CD4-positive, alpha-beta T cell (primary cell): Measurements from ENCODE around the gene GULP1. TPM values are rescaled to one million over a fixed set of nuclear protein-coding genes. Genes with fewer than 3 reads are reported as not detected.

Experiments
- ATAC-seq: fragments of 200-7000 bp; cut with Tn5 transposase; one replicate; pipeline ENCODE4 v1.10.0; 2022; ENCODE audit warnings: mild to moderate bottlenecking; ENCODE audit not compliant: poor library complexity
- CTCF ChIA-PET: fragments of 350-600 bp; sonication (Branson Sonifier 250); formaldehyde crosslinking; loops from one replicate; lab custom pipeline; 2021; ENCODE audit warnings: antibody characterized with exemption, inconsistent platforms; lab: Charles Lee
- POLR2A ChIA-PET: fragments of 350-600 bp; sonication (Branson Sonifier 250); formaldehyde crosslinking; loops from one replicate; lab custom pipeline; 2021; ENCODE audit warnings: antibody characterized with exemption, inconsistent platforms; lab: Charles Lee
- DNase-seq, 14 experiments: peaks; one replicate each; pipeline ENCODE4 v3.0.0-alpha.2; 2013 to 2020; ENCODE audit warnings: mixed read lengths in 2 of 14
- H3K27ac ChIP-seq, 2 donors: one replicate each; pipeline versions ENCODE4 v1.5.1 to v1.7.0; 2013; ENCODE audit warnings: low read length in 2 of 2, low read depth in 1 of 2, mild to moderate bottlenecking in 1 of 2
- H3K27me3 ChIP-seq, 2 experiments: 1 replicate in 1 of 2; 2 replicates in 1 of 2; pipeline versions ENCODE4 v1.6.1 to v1.7.0; 2013; ENCODE audit warnings: low read length in 2 of 2, control low read depth in 1 of 2, mild to moderate bottlenecking in 1 of 2, moderate library complexity in 1 of 2; ENCODE audit not compliant: insufficient read depth in 2 of 2, control insufficient read depth in 1 of 2
- H3K36me3 ChIP-seq: one replicate; pipeline ENCODE4 v1.6.1; 2013; ENCODE audit warnings: low read length, control low read depth; ENCODE audit not compliant: insufficient read depth
- H3K4me1 ChIP-seq: one replicate; pipeline ENCODE4 v1.6.1; 2013; ENCODE audit warnings: low read length, control low read depth; ENCODE audit not compliant: insufficient read depth
- H3K4me3 ChIP-seq: one replicate; pipeline ENCODE4 v1.5.1; 2013; ENCODE audit warnings: mild to moderate bottlenecking, low read length, moderate library complexity
- H3K9me3 ChIP-seq, 2 experiments: 1 replicate in 1 of 2; 2 replicates in 1 of 2; pipeline versions ENCODE4 v1.6.1 to v1.7.0; 2013; ENCODE audit warnings: low read length in 2 of 2, mild to moderate bottlenecking in 2 of 2, control low read depth in 1 of 2, moderate library complexity in 1 of 2; ENCODE audit not compliant: control insufficient read depth in 1 of 2, insufficient read depth in 1 of 2
- H3K27ac Mint-ChIP-seq: one replicate; pipeline ENCODE4 v1.8.0; 2020; ENCODE audit warnings: mixed read lengths
- H3K27me3 Mint-ChIP-seq: one replicate; pipeline ENCODE4 v1.8.0; 2021; ENCODE audit warnings: mixed read lengths
- H3K36me3 Mint-ChIP-seq: one replicate; pipeline ENCODE4 v1.8.0; 2021; ENCODE audit warnings: low read depth, mixed read lengths
- H3K4me1 Mint-ChIP-seq: one replicate; pipeline ENCODE4 v1.8.0; 2021; ENCODE audit warnings: low read depth, mixed read lengths
- H3K4me3 Mint-ChIP-seq: one replicate; pipeline ENCODE4 v1.8.0; 2020; ENCODE audit warnings: mild to moderate bottlenecking, mixed read lengths
- H3K9me3 Mint-ChIP-seq: one replicate; pipeline ENCODE4 v1.8.0; 2020; ENCODE audit warnings: mixed read lengths
- CTCF ChIP-seq: fragments of 200-600 bp; IDR thresholded peaks from one replicate; pipeline ENCODE4 v1.8.0; 2022; ENCODE audit warnings: antibody characterized with exemption, mild to moderate bottlenecking
- intact Hi-C, 2 experiments: fragments of 100-400 bp; cut with DNase I in 1 of 2; cut with micrococcal nuclease in 1 of 2; formaldehyde crosslinking; loops; one replicate each; pipeline versions ENCODE4 v1.15.1 to v1.9.0; 2023 to 2025; cut with DNase I, micrococcal nuclease
- total RNA-seq, 174 experiments: library from RNA in 2 of 174; stranded (reverse) in 2 of 174; gene quantifications; one replicate each; pipeline ENCODE4 v1.2.3 and lab custom pipeline; 2021 to 2026

The GULP1 gene
- total RNA-seq, 2 experiments from 2014 or later: not detected

DNA sequence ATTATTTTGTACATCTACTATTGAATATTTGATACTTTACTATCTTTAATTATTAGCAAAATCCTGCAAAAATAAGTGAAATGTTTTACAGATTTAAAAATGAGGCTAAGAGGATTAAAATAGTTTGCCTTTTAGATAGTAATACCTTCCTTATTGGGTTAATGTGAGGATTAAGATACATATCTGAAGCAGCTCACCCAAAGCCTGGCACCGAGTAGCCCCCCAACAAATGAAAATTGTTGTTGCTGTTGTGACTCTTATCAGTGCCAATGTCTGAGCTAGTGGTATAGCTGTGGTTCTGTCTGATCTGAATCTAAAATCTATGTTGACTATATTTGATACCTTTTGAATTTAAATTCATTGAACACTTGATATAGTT is 34.6 kb downstream of the GULP1 start:
- H3K9me3 ChIP-seq: no peaks in the 10 kb centered on the region
- H3K36me3 ChIP-seq: no peaks in the 10 kb centered on the region
- H3K27ac ChIP-seq: no peak overlapping the region
- no peaks in the 10 kb centered on the region for H3K4me1 ChIP-seq
- no peak overlapping the region for H3K27ac Mint-ChIP-seq
- no peak overlapping the region for H3K4me3 Mint-ChIP-seq
- no peaks in the 10 kb centered on the region for H3K36me3 Mint-ChIP-seq
- no peaks in the 10 kb centered on the region for H3K9me3 Mint-ChIP-seq
- no peak for TF ChIP-seq CTCF
- POLR2A ChIA-PET: no interaction called here
- no peak overlapping the region for H3K4me3 ChIP-seq
- no peaks in the 10 kb centered on the region for H3K27me3 ChIP-seq
- H3K27me3 Mint-ChIP-seq: peaks cover 3% of the 10 kb centered on the region
- intact Hi-C loops: no loop called here
- DNase-seq: no peak
- H3K4me1 Mint-ChIP-seq: no peaks in the 10 kb centered on the region
- ATAC-seq: no peak
- CTCF ChIA-PET: no interaction called here

DNA sequence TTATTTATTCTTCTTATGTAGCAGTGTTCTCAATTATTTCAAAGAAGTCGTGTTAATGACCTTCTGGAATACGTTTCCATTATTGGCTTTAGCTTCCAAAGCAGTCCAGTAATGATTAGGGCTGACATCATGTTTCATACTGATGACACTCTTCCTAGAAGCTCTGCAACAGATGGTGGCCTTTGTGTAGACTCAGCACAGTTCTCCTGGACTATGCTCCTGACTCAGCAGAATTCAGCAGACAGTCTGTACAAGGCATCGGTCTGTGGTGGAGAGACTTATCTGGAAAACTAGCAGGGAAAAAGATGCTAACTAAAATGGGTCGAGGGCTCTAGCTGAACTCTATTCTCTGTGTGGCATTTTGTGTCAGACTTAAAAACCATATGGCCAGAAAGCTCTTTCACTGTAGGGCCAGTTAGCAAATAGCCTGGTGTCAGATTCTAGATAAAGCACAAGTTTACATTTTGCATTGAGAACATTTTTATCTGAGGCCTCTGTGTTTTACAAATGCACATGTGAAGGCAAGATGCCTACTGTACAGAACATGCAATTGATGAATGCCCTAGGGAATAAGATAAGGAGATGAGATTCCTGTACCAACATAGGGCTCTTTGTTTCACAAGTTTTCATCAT is 35.1 kb downstream of the GULP1 start:
- Mint-ChIP-seq H3K27me3 (peaks cover 3% of the 10 kb centered on the region), H3K4me1 (no peaks in the 10 kb centered on the region), H3K36me3 (no peaks in the 10 kb centered on the region), H3K9me3 (no peaks in the 10 kb centered on the region), H3K4me3 (no peak overlapping the region), H3K27ac (no peak overlapping the region)
- Histone ChIP-seq H3K27me3 (no peaks in the 10 kb centered on the region), H3K36me3 (no peaks in the 10 kb centered on the region), H3K27ac (no peak overlapping the region), H3K4me3 (no peak overlapping the region), H3K4me1 (no peaks in the 10 kb centered on the region), H3K9me3 (no peaks in the 10 kb centered on the region)
- no peak for TF ChIP-seq CTCF
- CTCF ChIA-PET: no interaction called here
- DNase-seq: no peak
- ATAC-seq: no peak
- POLR2A ChIA-PET: no interaction called here
- intact Hi-C loops: no loop called here

- no peak overlapping the region for H3K4me3 Mint-ChIP-seq
- no peaks in the 10 kb centered on the region for H3K9me3 Mint-ChIP-seq
- no peak overlapping the region for H3K27ac Mint-ChIP-seq
- DNase-seq: no peak
- Histone ChIP-seq H3K4me1 (no peaks in the 10 kb centered on the region), H3K4me3 (no peak overlapping the region), H3K36me3 (no peaks in the 10 kb centered on the region), H3K9me3 (no peaks in the 10 kb centered on the region), H3K27me3 (no peaks in the 10 kb centered on the region), H3K27ac (no peak overlapping the region)
- ChIA-PET POLR2A (no interaction called here), CTCF (no interaction called here)
- no peaks in the 10 kb centered on the region for H3K4me1 Mint-ChIP-seq
- no peak for TF ChIP-seq CTCF
- H3K27me3 Mint-ChIP-seq: peaks cover 1% of the 10 kb centered on the region
- no peak for ATAC-seq
- H3K36me3 Mint-ChIP-seq: no peaks in the 10 kb centered on the region
- intact Hi-C loops: no loop called here
Observed at GRCh38 chr2:188327518-188328213, 36.0 kb downstream of the GULP1 start.
